Measurements from ENCODE around the gene CXXC5.

CXXC5 gene

GRCh38 chr5:139686706-139687441 is 38.7 kb downstream of the CXXC5 start:
- no peak for DNase-seq (ENCODE audit: low read depth)
- TF ChIP-seq CTCF (IDR thresholded peaks at IDR 0.05; ENCODE audit: low read length, missing control alignments): no peak
- H3K4me3 ChIP-seq (replicated peaks; ENCODE audit: low read depth, low read length): no peak overlapping the region

GRCh38 chr5:139687656-139688055 is 39.5 kb downstream of the CXXC5 start:
- H3K4me3 ChIP-seq (replicated peaks; ENCODE audit: low read depth, low read length): no peak overlapping the region
- no peak for DNase-seq (ENCODE audit: low read depth)
- no peak for TF ChIP-seq CTCF (IDR thresholded peaks at IDR 0.05; ENCODE audit: low read length, missing control alignments)

GRCh38 chr5:139688088-139688702 is 40.0 kb downstream of the CXXC5 start:
- no peak for TF ChIP-seq CTCF (IDR thresholded peaks at IDR 0.05; ENCODE audit: low read length, missing control alignments)
- no peak overlapping the region for H3K4me3 ChIP-seq (replicated peaks; ENCODE audit: low read depth, low read length)
- DNase-seq (ENCODE audit: low read depth): no peak

GRCh38 chr5:139688751-139689372 is 40.7 kb downstream of the CXXC5 start:
- no peak overlapping the region for H3K4me3 ChIP-seq (replicated peaks; ENCODE audit: low read depth, low read length)
- no peak for TF ChIP-seq CTCF (IDR thresholded peaks at IDR 0.05; ENCODE audit: low read length, missing control alignments)
- DNase-seq (ENCODE audit: low read depth): no peak

- H3K4me3 ChIP-seq (replicated peaks; ENCODE audit: low read depth, low read length): no peak overlapping the region
- no peak for TF ChIP-seq CTCF (IDR thresholded peaks at IDR 0.05; ENCODE audit: low read length, missing control alignments)
Observed at GRCh38 chr5:139689631-139690063, 41.5 kb downstream of the CXXC5 start.

GRCh38 chr5:139690064-139690802 is 42.1 kb downstream of the CXXC5 start:
- peak; percentile 68 for TF ChIP-seq CTCF (IDR thresholded peaks at IDR 0.05; ENCODE audit: low read length, missing control alignments)
- DNase-seq (ENCODE audit: low read depth): peak; percentile 63
- no peak overlapping the region for H3K4me3 ChIP-seq (replicated peaks; ENCODE audit: low read depth, low read length)

More at GRCh38 chr5:139689631-139690063, 41.5 kb downstream of the CXXC5 start:
- DNase-seq (ENCODE audit: low read depth): no peak

Measured in fibroblast of pulmonary artery (primary cell).